HL-60/S4 treated with phorbol 12-myristate 13-acetate at 8.2 ng/mL for 4 days and 3 days (cell line): Measurements from ENCODE around the gene N4BP3.

ENCODE experiments used
- in situ Hi-C: fragments of 300-500 bp; cut with MboI; formaldehyde crosslinking; loops from 2 replicates; pipeline ENCODE4 v1.15.0; 2022; ENCODE audit warnings: low sequenced_read_pairs

Gene N4BP3

DNA sequence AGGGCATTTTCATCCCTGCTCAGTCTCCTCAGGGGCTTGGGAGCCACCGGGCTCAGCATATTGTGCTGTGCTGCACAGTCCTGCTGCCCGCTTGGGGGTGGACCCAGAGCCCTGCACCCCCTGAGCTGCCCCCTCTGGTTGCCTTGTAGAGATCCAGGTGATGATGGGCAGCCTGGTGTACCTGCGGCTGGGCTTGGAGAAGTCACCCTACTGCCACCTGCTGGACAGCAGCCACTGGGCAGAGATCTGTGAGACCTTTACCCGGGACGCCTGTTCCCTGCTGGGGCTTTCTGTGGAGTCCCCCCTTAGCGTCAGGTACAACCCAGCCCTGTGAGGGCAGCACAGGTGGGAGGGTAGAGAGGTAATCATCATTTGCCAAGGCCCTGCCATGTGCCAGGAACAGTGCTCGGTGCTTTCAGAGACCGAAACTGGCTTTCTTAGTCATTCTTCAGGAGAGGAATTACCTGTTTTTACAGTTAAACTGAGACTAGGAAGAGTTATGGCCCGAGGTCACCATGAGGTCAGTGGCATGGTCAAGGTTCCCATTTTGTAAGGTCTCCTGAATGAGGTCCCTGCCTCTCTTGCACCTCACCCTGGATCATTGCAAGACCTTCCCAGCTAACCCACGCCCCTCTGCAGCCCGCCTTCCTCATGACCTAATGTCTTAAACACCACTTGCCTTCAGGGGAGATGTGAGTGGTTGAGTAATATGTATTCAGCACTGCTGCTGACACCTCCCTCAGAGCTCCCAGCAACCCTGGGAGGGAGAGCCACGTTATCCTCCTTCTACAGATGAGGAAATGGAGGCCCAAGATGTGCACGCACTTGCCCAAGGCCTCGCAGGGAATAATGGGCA, 32.9 kb downstream of the N4BP3 start:
- in situ Hi-C loops = no loop called here

DNA sequence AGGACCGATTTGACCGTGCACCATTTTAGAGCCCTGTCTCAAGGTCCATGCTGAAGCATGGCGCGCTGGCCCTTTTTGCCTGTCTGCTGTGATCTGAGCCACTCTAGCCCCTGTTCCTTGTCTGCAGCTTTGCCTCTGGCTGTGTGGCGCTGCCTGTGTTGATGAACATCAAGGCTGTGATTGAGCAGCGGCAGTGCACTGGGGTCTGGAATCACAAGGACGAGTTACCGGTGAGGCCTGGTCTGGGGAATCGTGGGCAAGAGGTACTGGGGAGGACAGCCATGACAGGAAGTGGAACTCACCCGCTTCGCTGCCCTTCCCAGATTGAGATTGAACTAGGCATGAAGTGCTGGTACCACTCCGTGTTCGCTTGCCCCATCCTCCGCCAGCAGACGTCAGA, 34.1 kb downstream of the N4BP3 start:
- in situ Hi-C loops = no loop called here

DNA sequence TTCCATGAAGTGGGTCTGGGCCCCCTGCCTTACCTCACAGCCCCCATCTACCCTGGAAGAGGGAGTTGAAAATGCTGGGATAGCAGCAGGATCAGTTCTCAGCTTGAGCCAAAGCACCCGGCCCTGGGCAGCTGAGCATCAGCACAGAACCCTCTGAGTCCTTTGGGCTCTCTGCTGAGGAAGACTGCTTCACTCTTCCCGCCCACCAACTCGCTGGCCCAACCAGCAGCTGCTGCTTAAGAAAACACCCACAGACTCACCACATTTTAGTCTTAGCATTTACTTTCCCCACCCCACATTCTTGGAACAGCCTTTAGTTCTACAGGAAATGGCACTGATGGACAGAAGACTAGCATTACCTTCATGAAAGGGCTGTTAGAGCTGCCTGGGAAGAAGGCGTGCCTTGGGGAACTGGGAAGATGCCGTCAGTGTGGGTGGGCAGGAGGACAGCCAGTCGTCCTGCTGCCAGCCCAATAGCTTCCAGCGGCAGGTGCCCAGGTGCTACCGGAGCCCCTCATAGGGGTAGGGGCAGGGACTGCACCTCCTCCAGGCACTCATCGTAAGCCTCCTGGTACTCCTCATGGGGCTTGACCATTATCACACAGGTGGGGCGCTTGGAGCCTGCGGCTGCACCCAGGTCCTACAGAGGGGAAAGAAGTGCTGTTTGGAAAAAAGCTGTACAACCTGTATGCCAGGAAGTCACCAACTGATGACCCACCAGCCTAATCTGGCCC, 36.0 kb downstream of the N4BP3 start:
- in situ Hi-C loops = no loop called here

DNA sequence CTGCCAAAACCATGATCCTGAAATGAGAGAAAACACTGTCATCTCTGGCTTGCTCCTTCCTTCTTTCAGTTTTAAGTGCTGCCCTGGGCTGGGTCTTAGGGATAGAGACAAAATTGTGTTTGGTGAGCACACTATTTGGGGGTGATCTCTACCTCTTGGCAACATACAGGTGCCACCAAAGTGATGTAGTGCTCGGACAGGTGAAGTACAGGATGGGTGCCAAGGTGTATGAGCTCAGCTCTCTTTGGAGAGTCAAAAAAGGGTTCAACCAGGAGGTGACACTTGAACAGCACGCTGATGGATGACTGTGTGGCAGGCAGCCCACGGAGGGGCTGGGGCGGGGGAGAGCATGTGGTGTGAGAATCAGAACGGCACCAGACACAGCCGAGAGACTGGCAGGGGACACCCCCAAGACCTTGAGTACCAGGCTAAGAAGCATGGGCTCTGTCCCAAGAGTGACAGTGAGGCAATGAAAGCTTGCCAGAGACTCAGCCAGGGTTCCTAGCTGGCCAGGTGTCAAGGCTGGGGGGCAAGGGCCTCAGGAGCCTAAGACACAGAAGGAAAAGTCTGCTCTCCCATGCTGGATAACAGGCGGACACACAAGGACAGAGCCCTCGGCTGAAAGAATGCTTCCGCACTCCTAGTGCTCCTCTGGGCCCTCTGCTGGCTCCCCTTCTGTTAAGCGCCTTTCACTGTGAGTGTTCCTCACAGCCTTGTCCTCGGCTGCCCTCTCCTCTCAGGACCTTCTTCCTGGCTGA, 37.8 kb downstream of the N4BP3 start:
- in situ Hi-C loops = loop anchor here (10.0 kb wide), 1 partner anchor 76 kb away; no protein-coding TSS in a partner anchor

DNA sequence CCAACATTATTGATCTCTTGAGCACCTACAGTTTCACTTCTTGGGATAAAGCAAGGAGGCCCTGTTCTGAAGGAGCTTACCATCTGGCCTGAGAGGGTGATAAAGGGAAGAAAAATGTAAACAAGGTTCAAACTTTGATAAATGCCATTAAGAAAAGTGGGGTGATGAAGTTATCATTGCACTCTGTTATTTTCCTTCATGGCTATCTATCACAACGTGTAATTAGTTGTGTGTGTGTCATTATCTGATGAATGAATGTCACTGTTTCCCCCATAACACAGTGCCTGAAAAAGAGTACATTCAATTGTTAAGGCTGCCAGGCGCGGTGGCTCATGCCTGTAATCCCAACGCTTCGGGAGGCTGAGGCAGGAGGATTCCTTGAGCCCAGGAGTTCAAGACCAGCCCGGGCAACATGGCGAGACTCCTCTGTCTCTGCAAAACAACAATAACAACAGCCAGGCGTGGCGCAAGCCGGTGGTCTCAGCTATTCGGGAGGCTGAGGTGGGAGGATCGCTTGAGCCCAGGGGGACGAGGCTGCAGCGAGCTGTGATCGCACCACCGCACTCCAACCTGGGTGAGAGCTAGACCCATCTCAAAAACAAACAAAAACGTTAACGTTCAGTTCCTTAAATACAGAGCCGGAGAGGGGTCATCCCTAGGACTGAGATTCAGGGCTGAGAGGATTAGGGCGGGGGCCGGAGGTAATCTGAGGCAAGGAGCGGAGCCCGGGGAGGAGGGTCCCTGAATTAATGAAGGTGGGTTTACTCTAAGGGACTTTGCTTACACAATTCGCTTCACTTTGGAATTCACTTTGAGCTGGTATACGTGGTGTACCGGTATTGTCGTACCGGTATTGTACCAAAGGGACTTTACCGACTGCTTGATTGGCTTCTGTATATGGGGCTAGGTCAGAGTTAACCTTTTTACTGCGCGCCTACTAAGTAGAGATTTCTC, 39.4 kb downstream of the N4BP3 start:
- in situ Hi-C loops = loop anchor here (10.0 kb wide), 1 partner anchor 78 kb away; no protein-coding TSS in a partner anchor

DNA sequence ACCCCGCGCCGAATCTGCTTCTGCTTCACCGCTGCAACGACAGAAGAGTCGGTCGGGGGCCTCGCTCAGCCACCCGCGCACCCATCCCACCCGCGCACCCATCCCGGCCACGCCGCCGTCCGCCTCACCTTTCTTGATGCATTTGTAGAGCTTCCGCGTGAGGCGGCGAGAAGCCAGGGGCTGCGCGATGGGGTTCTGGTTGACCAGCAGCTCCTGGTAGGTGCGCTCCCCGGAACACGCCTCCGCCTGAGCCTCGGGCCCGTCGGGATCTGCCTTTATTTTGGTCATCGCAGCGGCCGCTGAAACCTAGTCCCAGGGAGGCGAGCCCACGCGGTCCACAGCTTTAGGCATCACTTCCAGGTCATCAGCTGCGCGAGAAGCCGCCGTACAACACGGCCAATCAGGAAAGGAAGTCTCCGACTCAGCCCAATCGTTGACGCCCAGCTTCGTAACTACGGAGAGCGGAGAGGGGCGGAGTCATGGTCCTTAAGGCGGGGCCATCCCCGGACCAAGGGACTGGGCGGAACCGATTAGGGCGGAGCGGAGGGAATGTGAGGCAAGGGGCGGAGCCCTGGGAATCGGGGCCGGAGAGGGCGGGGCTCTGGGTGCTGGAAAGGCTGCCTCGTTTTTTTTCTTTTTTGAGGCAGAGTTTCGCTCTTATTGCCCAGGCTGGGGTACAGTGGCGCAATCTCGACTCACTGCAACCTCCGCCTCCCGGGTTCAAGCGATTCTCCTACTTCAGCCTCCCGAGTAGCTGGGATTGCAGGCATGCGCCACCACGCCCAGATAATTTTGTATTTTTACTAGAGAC, 40.4 kb downstream of the N4BP3 start, which contains the start of gene NHP2:
NHP2 (minus strand) TSS at position 356 of the 811 bp plus-strand sequence; CDS start at position 288, 68 bp downstream.
- in situ Hi-C loops = loop anchor here (10.0 kb wide), 1 partner anchor 79 kb away; no protein-coding TSS in a partner anchor

DNA sequence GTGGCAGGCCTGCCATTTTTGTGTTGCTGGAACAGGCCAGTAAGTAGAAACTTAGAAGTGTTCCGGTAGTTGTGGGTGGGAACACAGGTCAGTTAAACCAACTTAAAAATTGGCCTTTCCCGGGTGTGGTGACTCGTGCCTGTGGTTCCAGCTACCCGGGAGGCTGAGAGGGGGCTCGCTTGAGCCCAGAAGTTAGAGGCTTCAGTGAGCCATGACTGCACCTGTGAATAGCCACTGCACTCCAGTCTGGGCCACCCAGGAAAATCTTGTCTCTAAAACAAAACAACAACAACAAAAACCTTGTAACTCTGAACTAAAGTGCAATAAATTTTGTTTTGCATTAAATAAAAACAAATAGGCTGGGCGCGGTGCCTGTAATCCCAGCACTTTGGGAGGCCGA, 41.7 kb downstream of the N4BP3 start:
- in situ Hi-C loops = loop anchor here (10.0 kb wide), 1 partner anchor 80 kb away; no protein-coding TSS in a partner anchor

DNA sequence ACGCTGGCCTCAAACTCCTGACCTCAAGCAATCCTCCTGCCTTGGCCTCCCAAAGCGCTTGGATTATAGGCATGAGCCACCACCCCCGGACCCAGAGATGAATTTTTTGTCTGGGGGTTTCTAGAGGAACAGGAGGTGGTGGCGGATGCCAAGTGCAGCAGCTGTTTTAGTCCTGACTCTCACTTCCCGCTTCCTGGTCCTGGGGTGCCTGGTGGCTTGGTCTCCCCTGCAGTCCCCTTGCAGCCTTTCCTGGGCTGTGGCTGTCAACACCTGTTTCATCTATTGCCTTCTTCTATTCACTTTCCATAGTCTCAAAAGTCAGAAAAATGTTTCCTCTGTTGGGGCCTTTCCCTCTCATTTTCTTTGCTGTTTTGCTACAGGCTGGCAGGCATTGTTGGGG, 46.8 kb downstream of the N4BP3 start:
- in situ Hi-C loops = no loop called here

DNA sequence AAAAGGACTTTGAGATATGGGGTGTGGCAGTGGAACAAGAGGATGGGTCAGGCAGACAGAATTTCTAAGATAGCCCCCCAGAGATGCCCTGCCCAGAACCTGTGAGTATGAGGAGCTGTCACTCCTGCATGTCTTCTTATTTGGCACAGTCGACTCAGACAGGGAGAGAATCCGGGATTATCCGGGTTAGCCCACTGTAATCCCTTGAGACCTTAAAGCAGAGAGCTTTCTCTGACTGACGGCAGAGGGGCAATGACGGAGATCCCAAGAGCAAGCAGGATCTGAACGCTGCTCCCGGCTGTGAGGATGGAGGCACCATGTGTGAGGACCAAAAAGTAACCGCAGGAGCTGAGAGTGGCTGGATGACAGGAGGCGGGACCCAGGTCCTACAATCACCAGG, 49.1 kb downstream of the N4BP3 start:
- in situ Hi-C loops = no loop called here

DNA sequence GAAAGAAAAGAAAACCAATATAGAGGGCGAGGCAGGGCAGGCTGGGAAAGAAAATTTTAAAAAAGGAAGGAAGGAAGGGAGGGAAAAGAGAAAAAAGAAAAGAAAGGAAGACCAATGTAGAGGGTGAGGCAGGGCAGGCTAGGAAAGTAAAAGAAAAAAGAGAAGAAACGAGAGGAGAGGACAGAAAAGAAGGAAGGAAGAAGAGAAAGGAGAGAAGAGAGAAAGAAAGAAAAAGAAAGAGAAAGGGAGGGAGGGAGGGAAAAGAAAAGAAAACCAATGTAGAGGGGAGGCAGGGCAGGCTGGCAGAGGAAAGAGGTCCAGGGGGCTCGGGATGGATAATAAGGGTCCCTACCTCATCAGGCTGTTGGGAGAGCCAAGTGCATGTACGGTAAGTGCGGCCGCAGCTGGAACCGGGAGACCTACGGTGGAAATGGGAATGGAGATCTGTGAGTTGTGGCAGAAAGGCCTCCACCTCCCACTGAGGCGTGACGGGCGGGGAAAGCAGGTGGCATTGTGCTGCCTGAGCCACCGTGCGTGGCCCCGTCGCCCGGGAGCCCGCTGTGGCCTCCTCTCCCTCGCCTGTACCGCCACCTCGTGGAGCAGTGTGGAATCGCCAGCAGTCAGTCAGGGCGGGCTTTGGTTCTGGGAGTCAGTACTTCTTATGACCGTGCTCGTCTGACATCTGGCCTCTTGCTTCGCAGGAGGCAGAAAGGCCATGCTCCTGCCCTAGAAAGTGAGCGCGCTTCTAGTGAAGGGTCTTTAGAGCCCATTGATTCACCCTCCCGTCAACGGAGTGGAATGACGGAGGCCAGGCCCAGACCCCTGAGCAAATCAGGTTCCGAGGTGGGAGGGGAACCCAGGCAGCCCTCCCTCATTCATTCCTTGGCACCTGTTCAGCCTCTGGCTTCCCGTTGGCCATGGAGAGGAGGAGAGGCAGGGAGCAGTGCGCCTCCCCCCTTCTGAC, 50.7 kb downstream of the N4BP3 start:
- in situ Hi-C loops = no loop called here

DNA sequence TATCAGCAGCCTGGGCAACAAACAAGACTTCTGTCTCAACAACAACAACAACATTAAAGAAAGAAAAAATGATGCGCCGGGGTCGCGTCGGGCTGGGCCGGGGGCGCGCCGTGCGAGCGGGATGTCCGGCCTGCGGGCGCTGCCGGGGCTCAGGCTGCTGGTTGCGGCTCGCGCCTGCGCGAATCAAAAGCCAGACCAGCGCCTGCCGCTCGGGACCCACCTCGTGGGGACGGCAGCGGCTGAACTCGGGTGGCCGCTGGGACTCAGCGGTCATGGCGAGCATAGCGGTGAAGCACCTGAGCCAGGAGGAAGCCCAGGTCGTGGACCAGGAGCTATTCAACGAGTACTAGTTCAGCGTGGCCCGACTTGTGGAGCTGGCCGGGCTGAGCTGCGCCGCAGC, 52.2 kb downstream of the N4BP3 start:
- in situ Hi-C loops = no loop called here

DNA sequence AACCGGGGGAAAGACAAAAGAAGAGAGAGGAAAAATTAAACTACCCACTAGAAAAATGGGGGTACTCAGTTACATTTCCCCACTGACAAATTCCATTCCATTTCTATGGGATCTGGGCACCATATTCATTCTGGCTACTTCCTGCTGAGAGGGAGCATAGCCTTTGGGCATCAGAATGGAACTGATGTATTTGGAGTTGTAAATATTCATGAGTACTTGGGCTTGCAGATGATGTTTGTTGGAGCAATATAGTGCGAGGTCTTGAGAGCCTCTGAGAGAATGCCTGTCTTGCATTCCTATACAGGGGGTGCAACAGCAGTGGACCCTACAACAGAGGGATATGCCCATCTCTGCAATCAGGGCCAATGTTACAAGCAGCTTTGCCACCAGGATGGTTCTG, 57.1 kb downstream of the N4BP3 start:
- in situ Hi-C loops = no loop called here

DNA sequence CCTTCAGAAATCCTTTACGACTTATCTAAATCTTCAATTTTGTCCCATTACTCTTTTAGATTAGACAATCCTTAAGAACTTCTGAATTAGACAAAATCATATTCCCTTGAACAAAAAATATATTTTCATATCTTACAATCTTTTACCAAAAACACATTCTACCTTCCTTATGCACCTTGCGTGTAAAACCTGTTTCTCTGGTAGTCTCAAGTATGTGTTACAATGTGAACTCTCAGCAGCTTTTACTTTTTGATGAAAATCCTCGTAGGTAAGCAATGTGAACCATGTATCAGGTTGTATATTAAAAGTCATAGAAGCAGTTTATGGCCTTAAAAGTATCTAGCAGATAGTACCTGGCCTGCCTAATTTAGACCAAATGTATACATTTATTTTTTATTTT, 61.1 kb downstream of the N4BP3 start:
- in situ Hi-C loops = no loop called here
